A549 (cell line): ENCODE data around the gene NDUFA8. TPM values are rescaled to one million over a fixed set of nuclear protein-coding genes. Genes with fewer than 3 reads are reported as not detected.

Source experiments
- ATAC-seq, 2 experiments: fragments of 200-7000 bp in 1 of 2; fragments of >200 bp in 1 of 2; cut with Nextera tagmentation in 1 of 2; cut with Tn5 transposase in 1 of 2; 3 replicates each; pipeline versions ENCODE4 v1.8.0 to v1.9.1; 2018 to 2020; ENCODE audit warnings: mild to moderate bottlenecking in 1 of 2, moderate library complexity in 1 of 2
- CTCF ChIA-PET: fragments of 300-600 bp; sonication (Branson Sonifier 250); formaldehyde crosslinking; extraction: SDS; loops from one replicate; lab custom pipeline; 2021; ENCODE audit warnings: antibody characterized with exemption, inconsistent platforms; lab: Yijun Ruan, JAX
- POLR2A ChIA-PET: fragments of 350-600 bp; formaldehyde crosslinking; extraction: SDS; loops from one replicate; lab custom pipeline; 2021; ENCODE audit warnings: antibody characterized with exemption, inconsistent platforms; lab: Yijun Ruan, JAX
- DNase-seq, 2 experiments: peaks; one replicate each; pipeline versions ENCODE4 v3.0.0 to v3.0.0-alpha.2; 2011 to 2016; ENCODE audit warnings: low read depth in 1 of 2, low spot score in 1 of 2
- FAIRE-seq: peaks from 2 replicates; lab custom pipeline; 2011; peaks lifted over from hg19 to GRCh38; lab: Jason Lieb, UNC
- H3K27ac ChIP-seq, 2 experiments: fragments of >200 bp; sonication (Bioruptor Twin); formaldehyde crosslinking; 3 replicates each; pipeline ENCODE4 v1.5.1; 2016 to 2017
- H3K4me1 ChIP-seq: fragments of >200 bp; sonication (Bioruptor Twin); formaldehyde crosslinking; 3 replicates; pipeline ENCODE4 v1.6.1; 2016
- H3K4me2 ChIP-seq: fragments of >200 bp; sonication (Bioruptor Twin); formaldehyde crosslinking; 3 replicates; pipeline ENCODE4 v1.6.1; 2016
- H3K4me3 ChIP-seq: fragments of >200 bp; sonication (Bioruptor Twin); formaldehyde crosslinking; 3 replicates; pipeline ENCODE4 v1.5.1; 2016
- H3K9me3 ChIP-seq: fragments of >200 bp; sonication (Bioruptor Twin); formaldehyde crosslinking; 3 replicates; pipeline ENCODE4 v1.6.1; 2016
- CBX2 ChIP-seq: fragments of 200-600 bp; sonication (generic); IDR thresholded peaks from 2 replicates; pipeline ENCODE4 v1.6.1; 2016; ENCODE audit warnings: low read depth, mild to moderate bottlenecking, borderline replicate concordance
- CEBPB ChIP-seq, 2 experiments: fragments of >200 bp in 1 of 2; sonication (Bioruptor Twin) in 1 of 2; formaldehyde crosslinking in 1 of 2; IDR thresholded peaks; 2 replicates each; pipeline ENCODE4 v1.6.1; 2012 to 2016
- CHD2 ChIP-seq: fragments of 150-350 bp; IDR thresholded peaks from 2 replicates; pipeline ENCODE4 v1.6.1; 2014; ENCODE audit warnings: low read length; ENCODE audit not compliant: partially characterized antibody
- EP300 ChIP-seq, 2 experiments: fragments of >200 bp; sonication (Bioruptor Twin); formaldehyde crosslinking; IDR thresholded peaks; 2 replicates in 1 of 2; 3 replicates in 1 of 2; pipeline ENCODE4 v1.6.1; 2016 to 2017
- FOSL2 ChIP-seq, 2 experiments: fragments of 450-650 bp in 1 of 2; fragments of >200 bp in 1 of 2; sonication (Bioruptor Twin) in 1 of 2; formaldehyde crosslinking; IDR thresholded peaks; 2 replicates each; pipeline versions ENCODE4 v1.5.0 to v1.6.1; 2016 to 2020; ENCODE audit warnings: mild to moderate bottlenecking in 1 of 2, moderate library complexity in 1 of 2
- HDAC2 ChIP-seq: fragments of 200-600 bp; sonication (generic); IDR thresholded peaks from 2 replicates; pipeline ENCODE4 v1.6.1; 2016
- JUN ChIP-seq, 2 experiments: fragments of >200 bp; sonication (Bioruptor Twin); formaldehyde crosslinking; IDR thresholded peaks; 2 replicates in 1 of 2; 3 replicates in 1 of 2; pipeline ENCODE4 v1.6.1; 2016 to 2017
- KDM1A ChIP-seq: fragments of 200-600 bp; sonication (generic); IDR thresholded peaks from 2 replicates; pipeline ENCODE4 v1.6.1; 2016; ENCODE audit warnings: low read depth, mild to moderate bottlenecking
- KDM5A ChIP-seq: fragments of 200-600 bp; sonication (generic); IDR thresholded peaks from 2 replicates; pipeline ENCODE4 v1.6.1; 2016; ENCODE audit warnings: antibody characterized with exemption, mild to moderate bottlenecking
- MYC ChIP-seq: IDR thresholded peaks from 2 replicates; pipeline ENCODE4 v1.6.1; 2012; ENCODE audit warnings: mild to moderate bottlenecking, inconsistent platforms, low read length, improper control_type of control experiment, borderline replicate concordance
- NPAS2 ChIP-seq: fragments of 250-450 bp; sonication (Bioruptor Pico); IDR thresholded peaks from 2 replicates; pipeline ENCODE4 v1.8.0; 2022; ENCODE audit warnings: mild to moderate bottlenecking, moderate library complexity, borderline replicate concordance
- RARB ChIP-seq: fragments of 250-450 bp; sonication (Bioruptor Pico); IDR thresholded peaks from 2 replicates; pipeline ENCODE4 v1.8.0; 2021; ENCODE audit warnings: mild to moderate bottlenecking, moderate library complexity
- RFX5 ChIP-seq: fragments of 450-650 bp; IDR thresholded peaks from 2 replicates; pipeline ENCODE4 v1.7.1; 2014; ENCODE audit warnings: antibody characterized with exemption, mild to moderate bottlenecking, moderate library complexity
- RNF2 ChIP-seq: fragments of 200-600 bp; sonication (generic); IDR thresholded peaks from 2 replicates; pipeline ENCODE4 v1.6.1; 2016; ENCODE audit warnings: low read depth, mild to moderate bottlenecking, antibody characterized with exemption, moderate library complexity, borderline replicate concordance
- SMC3 ChIP-seq: fragments of >200 bp; sonication (Bioruptor Twin); formaldehyde crosslinking; IDR thresholded peaks from 3 replicates; pipeline ENCODE4 v1.6.1; 2018; ENCODE audit warnings: inconsistent platforms
- SREBF2 ChIP-seq: fragments of 450-650 bp; IDR thresholded peaks from 2 replicates; pipeline ENCODE4 v1.6.1; 2014; ENCODE audit warnings: mild to moderate bottlenecking, moderate library complexity
- ZFP36 ChIP-seq: fragments of 450-650 bp; IDR thresholded peaks from 2 replicates; pipeline ENCODE4 v1.6.1; 2014; ENCODE audit warnings: borderline replicate concordance; ENCODE audit not compliant: partially characterized antibody
- WGBS: methylation state at CpG from one replicate; pipeline ENCODE4 v1.1.6; 2017; ENCODE audit errors: missing lambda C conversion rate; 5-methylcytosine and 5-hydroxymethylcytosine counted together
- polyA plus RNA-seq, 4 experiments: library from polyadenylated mRNA; depleted of rRNA in 3 of 4; stranded (reverse); fragments of >200 nt; fragmentation: RNase III in 1 of 4; extraction: RNeasy Plus Mini Kit Qiagen cat#74134 plus additional on column Dnase treatment in 1 of 4; gene quantifications; 2 replicates in 3 of 4; 3 replicates in 1 of 4; pipeline ENCODE4 v1.2.3, GENCODE V29; 2011 to 2017
- TF ChIP-seq, protein P1 (sequence below): fragments of 200-600 bp; sonication (generic); IDR thresholded peaks from 2 replicates; pipeline ENCODE4 v1.6.1; 2016; ENCODE audit warnings: antibody characterized with exemption, mild to moderate bottlenecking, moderate library complexity
- TF ChIP-seq, protein P2 (sequence below): fragments of >200 bp; sonication (Bioruptor Twin); formaldehyde crosslinking; IDR thresholded peaks from 2 replicates; pipeline ENCODE4 v1.6.1; 2016
- TF ChIP-seq, protein P3 (sequence below): IDR thresholded peaks from 2 replicates; pipeline ENCODE4 v1.6.1; 2012; ENCODE audit warnings: low read depth, borderline replicate concordance
- TF ChIP-seq, protein P4 (sequence below): IDR thresholded peaks from 2 replicates; pipeline ENCODE4 v1.6.1; 2012

Gene NDUFA8
- polyA plus RNA-seq, 2 of the 4 experiments (the other 2 are of a cell fraction): 120 to 145 TPM

DNA sequence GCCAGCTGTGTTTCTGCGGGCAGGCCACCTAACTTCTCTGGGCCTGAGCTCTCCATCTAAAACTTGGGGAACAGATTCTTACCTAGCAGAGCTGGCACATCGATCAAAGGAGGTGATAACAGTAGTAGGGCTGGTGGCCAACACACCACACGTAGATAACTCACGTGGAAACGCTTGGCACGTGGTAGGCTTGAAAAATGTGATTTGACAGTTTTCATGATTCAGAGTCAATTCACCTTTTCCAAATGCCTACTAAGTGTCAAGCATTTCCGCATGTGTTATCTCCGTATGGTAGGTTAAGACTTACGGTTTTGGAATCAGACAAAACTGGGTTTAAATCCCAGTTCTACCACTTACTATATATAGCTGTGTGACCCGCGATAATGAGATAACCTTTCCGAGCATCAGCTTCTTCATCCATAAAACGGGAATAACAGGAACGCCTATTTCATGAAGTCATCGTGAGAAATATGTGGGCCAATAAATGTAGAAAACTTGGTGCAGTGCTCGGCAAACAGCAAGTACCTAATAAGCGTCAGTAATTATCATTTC lies 25.5 kb downstream of the NDUFA8 start:
- no peak overlapping the region for H3K4me3 ChIP-seq
- no peaks in the 10 kb centered on the region for H3K9me3 ChIP-seq
- no peak overlapping the region for H3K4me2 ChIP-seq
- TF ChIP-seq RARB (no peak), SREBF2 (no peak), KDM5A (no peak), RFX5 (no peak)
- TF ChIP-seq, protein P1, sequence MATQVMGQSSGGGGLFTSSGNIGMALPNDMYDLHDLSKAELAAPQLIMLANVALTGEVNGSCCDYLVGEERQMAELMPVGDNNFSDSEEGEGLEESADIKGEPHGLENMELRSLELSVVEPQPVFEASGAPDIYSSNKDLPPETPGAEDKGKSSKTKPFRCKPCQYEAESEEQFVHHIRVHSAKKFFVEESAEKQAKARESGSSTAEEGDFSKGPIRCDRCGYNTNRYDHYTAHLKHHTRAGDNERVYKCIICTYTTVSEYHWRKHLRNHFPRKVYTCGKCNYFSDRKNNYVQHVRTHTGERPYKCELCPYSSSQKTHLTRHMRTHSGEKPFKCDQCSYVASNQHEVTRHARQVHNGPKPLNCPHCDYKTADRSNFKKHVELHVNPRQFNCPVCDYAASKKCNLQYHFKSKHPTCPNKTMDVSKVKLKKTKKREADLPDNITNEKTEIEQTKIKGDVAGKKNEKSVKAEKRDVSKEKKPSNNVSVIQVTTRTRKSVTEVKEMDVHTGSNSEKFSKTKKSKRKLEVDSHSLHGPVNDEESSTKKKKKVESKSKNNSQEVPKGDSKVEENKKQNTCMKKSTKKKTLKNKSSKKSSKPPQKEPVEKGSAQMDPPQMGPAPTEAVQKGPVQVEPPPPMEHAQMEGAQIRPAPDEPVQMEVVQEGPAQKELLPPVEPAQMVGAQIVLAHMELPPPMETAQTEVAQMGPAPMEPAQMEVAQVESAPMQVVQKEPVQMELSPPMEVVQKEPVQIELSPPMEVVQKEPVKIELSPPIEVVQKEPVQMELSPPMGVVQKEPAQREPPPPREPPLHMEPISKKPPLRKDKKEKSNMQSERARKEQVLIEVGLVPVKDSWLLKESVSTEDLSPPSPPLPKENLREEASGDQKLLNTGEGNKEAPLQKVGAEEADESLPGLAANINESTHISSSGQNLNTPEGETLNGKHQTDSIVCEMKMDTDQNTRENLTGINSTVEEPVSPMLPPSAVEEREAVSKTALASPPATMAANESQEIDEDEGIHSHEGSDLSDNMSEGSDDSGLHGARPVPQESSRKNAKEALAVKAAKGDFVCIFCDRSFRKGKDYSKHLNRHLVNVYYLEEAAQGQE: no peak
- H3K4me1 ChIP-seq: no peaks in the 10 kb centered on the region
- FAIRE-seq (no peak), ATAC-seq (no peak), DNase-seq (no peak)
- ChIA-PET CTCF (interaction anchor here (0.6 to 6.2 kb wide), 7 partner anchors 10 to 676 kb away, joined by 3 to 86 read pairs (median 7); no protein-coding TSS in a partner anchor), POLR2A (interaction anchor here (0.8 kb wide), 1 partner anchor 131 kb away, joined by 3 read pairs; the partner anchor contains the start of genes MRRF and RBM18)
- WGBS: 80% methylated on average over 17 of the region's 17 CpGs
- no peak overlapping the region for H3K27ac ChIP-seq

DNA sequence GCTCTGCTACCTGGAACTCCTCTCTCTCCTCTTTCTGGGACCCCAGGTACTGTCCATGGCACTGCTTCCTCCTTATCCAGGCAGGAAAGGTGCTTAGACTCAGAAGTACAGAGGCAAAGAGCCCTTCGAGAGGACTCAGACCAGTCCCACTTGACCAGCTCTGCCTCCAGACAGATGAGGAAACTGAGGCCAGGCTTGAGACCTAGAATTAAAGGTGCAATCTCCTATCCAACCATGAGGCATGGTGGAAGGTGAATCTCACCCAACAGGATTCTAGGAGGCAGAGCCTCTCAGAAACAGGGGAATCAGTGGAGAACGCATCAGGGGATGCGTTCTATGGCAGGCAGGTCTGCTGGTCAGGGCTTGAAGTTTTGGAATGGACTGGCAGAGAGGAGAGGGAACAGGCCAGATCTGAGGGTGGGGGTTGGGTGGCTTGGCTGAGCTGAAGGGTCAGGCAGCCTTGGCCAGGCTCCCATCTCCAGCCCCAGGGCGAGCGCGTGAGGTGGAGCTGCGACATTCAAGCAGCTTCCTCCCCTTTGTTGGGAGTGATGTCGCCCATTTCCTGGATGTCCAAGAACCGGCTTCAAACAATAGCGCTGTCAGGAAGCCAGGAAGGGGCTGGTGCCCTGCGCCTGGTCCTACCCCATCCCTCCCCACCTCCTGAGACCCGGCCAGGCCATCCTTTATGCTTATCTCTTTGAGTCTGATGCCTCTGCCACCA lies 26.2 kb downstream of the NDUFA8 start:
- FAIRE-seq (no peak), ATAC-seq (no peak), DNase-seq (no peak)
- Histone ChIP-seq H3K4me1 (no peaks in the 10 kb centered on the region), H3K9me3 (no peaks in the 10 kb centered on the region), H3K4me2 (no peak overlapping the region), H3K27ac (no peak overlapping the region), H3K4me3 (no peak overlapping the region)
- 78% methylated on average over 12 of the region's 12 CpGs for WGBS
- POLR2A ChIA-PET: interaction anchor here (0.8 kb wide), 1 partner anchor 131 kb away, joined by 3 read pairs; the partner anchor contains the start of genes MRRF and RBM18
- TF ChIP-seq, protein P1: no peak
- TF ChIP-seq CHD2 (no peak), RNF2 (no peak), SMC3 (no peak), MYC (no peak), FOSL2 (IDR thresholded peaks at IDR 0.05) (no peak), FOSL2 (CRISPR knock-in tag; IDR thresholded peaks at IDR 0.05) (no peak), NPAS2 (no peak), HDAC2 (no peak), KDM1A (no peak), RARB (no peak), CEBPB (IDR thresholded peaks at IDR 0.05) (no peak), CBX2 (no peak), JUN (IDR thresholded peaks at IDR 0.05) (no peak), ZFP36 (no peak), EP300 (IDR thresholded peaks at IDR 0.05) (no peak)
- TF ChIP-seq, protein P2, sequence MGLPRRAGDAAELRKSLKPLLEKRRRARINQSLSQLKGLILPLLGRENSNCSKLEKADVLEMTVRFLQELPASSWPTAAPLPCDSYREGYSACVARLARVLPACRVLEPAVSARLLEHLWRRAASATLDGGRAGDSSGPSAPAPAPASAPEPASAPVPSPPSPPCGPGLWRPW: no peak
- TF ChIP-seq, protein P3, sequence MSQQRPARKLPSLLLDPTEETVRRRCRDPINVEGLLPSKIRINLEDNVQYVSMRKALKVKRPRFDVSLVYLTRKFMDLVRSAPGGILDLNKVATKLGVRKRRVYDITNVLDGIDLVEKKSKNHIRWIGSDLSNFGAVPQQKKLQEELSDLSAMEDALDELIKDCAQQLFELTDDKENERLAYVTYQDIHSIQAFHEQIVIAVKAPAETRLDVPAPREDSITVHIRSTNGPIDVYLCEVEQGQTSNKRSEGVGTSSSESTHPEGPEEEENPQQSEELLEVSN: no peak
- TF ChIP-seq, protein P4, sequence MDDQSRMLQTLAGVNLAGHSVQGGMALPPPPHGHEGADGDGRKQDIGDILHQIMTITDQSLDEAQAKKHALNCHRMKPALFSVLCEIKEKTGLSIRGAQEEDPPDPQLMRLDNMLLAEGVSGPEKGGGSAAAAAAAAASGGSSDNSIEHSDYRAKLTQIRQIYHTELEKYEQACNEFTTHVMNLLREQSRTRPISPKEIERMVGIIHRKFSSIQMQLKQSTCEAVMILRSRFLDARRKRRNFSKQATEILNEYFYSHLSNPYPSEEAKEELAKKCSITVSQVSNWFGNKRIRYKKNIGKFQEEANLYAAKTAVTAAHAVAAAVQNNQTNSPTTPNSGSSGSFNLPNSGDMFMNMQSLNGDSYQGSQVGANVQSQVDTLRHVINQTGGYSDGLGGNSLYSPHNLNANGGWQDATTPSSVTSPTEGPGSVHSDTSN: no peak
- CTCF ChIA-PET: interaction anchor here (0.6 to 6.2 kb wide), 7 partner anchors 10 to 677 kb away, joined by 3 to 86 read pairs (median 5); no protein-coding TSS in a partner anchor
